ENCODE results near the gene RASEF.

- TF ChIP-seq CTCF (conservative IDR thresholded peaks at IDR 0.05; ENCODE audit: low read depth, low read length) (no peak), EZH2 (IDR thresholded peaks at IDR 0.05; ENCODE audit: borderline replicate concordance, low read depth, low read length, poor library complexity, severe bottlenecking) (no peak)
Measured at GRCh38 chr9:83020327-83020726, 42.6 kb downstream of the RASEF start.

Data from A673 (cell line).